GM12865 (cell line): ENCODE data around the gene DNHD1.

Experiments used
- DNase-seq: peaks from one replicate; pipeline ENCODE4 v3.0.0; 2010; ENCODE audit warnings: low read depth
- H3K4me3 ChIP-seq: 2 replicates; pipeline ENCODE4 v1.5.1; 2011; ENCODE audit warnings: mild to moderate bottlenecking, low read depth, low read length, control low read depth
- CTCF ChIP-seq: IDR thresholded peaks from 2 replicates; pipeline ENCODE4 v1.5.1; 2011; ENCODE audit warnings: low read length, control low read depth, low read depth, inconsistent platforms; ENCODE audit not compliant: insufficient read depth; ENCODE audit errors: missing control alignments

The DNHD1 gene

GRCh38 chr11:6472934-6473333 is 24.1 kb upstream of the DNHD1 start:
- DNase-seq: no peak
- H3K4me3 ChIP-seq: peak overlapping the region; percentile 79
- TF ChIP-seq CTCF: no peak

GRCh38 chr11:6473451-6474412 is 23.3 kb upstream of the DNHD1 start, which contains the start of gene TRIM3:
Gene TRIM3, minus strand, starts transcription at chr11:6473941. Its CDS starts 8,246 bp downstream, at chr11:6465695.
- peak within 1 kb of the TSS; percentile 79 for H3K4me3 ChIP-seq
- TF ChIP-seq CTCF: no peak
- peak; percentile 82 for DNase-seq

GRCh38 chr11:6474413-6474792 is 22.7 kb upstream of the DNHD1 start:
- DNase-seq: no peak
- peak overlapping the region; percentile 51 for H3K4me3 ChIP-seq
- TF ChIP-seq CTCF: no peak

GRCh38 chr11:6474806-6475500 is 22.1 kb upstream of the DNHD1 start:
- H3K4me3 ChIP-seq: no peak overlapping the region
- no peak for DNase-seq

GRCh38 chr11:6475936-6476335 is 21.1 kb upstream of the DNHD1 start:
- no peak overlapping the region for H3K4me3 ChIP-seq
- DNase-seq: no peak
- no peak for TF ChIP-seq CTCF

More at GRCh38 chr11:6474806-6475500, 22.1 kb upstream of the DNHD1 start:
- TF ChIP-seq CTCF: no peak

GRCh38 chr11:6476571-6476970 is 20.5 kb upstream of the DNHD1 start:
- DNase-seq: no peak
- TF ChIP-seq CTCF: no peak
- no peak overlapping the region for H3K4me3 ChIP-seq
